Heart left ventricle (tissue), 13 donors: ENCODE results near the gene FYTTD1.

ENCODE experiments used
- CTCF ChIP-seq, 12 donors: fragments of 200-600 bp; sonication (generic) in 4 of 12; IDR thresholded peaks; one replicate each; pipeline versions ENCODE4 v1.5.0 to v1.8.0; 2018 to 2022; ENCODE audit warnings: antibody characterized with exemption in 12 of 12, mild to moderate bottlenecking in 5 of 12
- POLR2A ChIP-seq, 2 donors: fragments of 450-650 bp; IDR thresholded peaks; one replicate each; pipeline ENCODE4 v1.6.1; 2017; ENCODE audit warnings: antibody characterized with exemption in 2 of 2, mild to moderate bottlenecking in 2 of 2, moderate library complexity in 2 of 2
- donor health status: ischemic (EF 13 %, LVEDD 7.1; RV severe dilation, severe dysfunction).
- donor health status: DM: no; HTN: yes; CAD: no.
- donor health status: DM: no; HTN: no; CAD: no.
- donor health status: ischemic (EF 25% LVEDD 6.9; RV normal size, moderate dysfunction).
- donor health status: ischemic (EF 25% LVEDD 5.7; RV mildly dilated, moderate dysfunction).
- donor health status: ischemic (EF 35%, LVEDD 5.7; RV mildly dilated, moderate dysfunction).
- donor health status: nonischemic (EF 11% LVEDD 7.7; RV severe dilation, severe dysfunction).
- donor health status: DM: yes; HTN: yes; CAD: no.
- donor health status: PGD.
- donor health status: ischemic (EF 29% LVEDD 5.4; RV normal size, mild dysfunction).
- donor health status: nonischemic (EF 23%, LVEDD 6.1; RV moderate dilation, normal function).

- TF ChIP-seq CTCF (IDR thresholded peaks at IDR 0.05) (peak in 2 of 12 donors; percentile 0 to 1), POLR2A (IDR thresholded peaks at IDR 0.05) (peak in 1 of 2 donors; percentile 24)
These were observed 1.4 kb downstream of the FYTTD1 start for GRCh38 chr3:197750858-197751737.
